Erythroblast (primary cell): ENCODE measurements around the gene ART1.

Source experiments
- GATA1 ChIP-seq: IDR thresholded peaks from 2 replicates; pipeline ENCODE4 v1.6.1; 2011; ENCODE audit warnings: low read depth, mild to moderate bottlenecking, control low read depth, low read length, moderate library complexity
- POLR2A ChIP-seq: IDR thresholded peaks from 2 replicates; pipeline ENCODE4 v1.6.1; 2011; ENCODE audit warnings: mild to moderate bottlenecking, low read length

GRCh38 chr11:3623767-3624458, 21.0 kb upstream of the ART1 start:
- TF ChIP-seq POLR2A (no peak), GATA1 (no peak)
